ENCODE measurements around the gene C16orf74. TPM values are rescaled to one million over a fixed set of nuclear protein-coding genes. Genes with fewer than 3 reads are reported as not detected.

Gene C16orf74
- total RNA-seq, 4 donors from 2014 or later: 5.4 to 13.0 (median 7.9) TPM

- no peak overlapping the region for H3K4me3 ChIP-seq (ENCODE audit: low read depth, poor library complexity, severe bottlenecking)
- no peak for DNase-seq (ENCODE audit: low spot score in 2 of 2)
- TF ChIP-seq CTCF (IDR thresholded peaks at IDR 0.05) (no peak), POLR2A (IDR thresholded peaks at IDR 0.05) (no peak)
- 89 to 94% methylated on average over 2 of the region's 2 CpGs for WGBS, 2 donors
- intact Hi-C loops (cut with DNase I; ENCODE audit: low total_unique reads): no loop called here
Observed at GRCh38 chr16:85785927-85786326, 35.0 kb upstream of the C16orf74 start.

- no peak for TF ChIP-seq CTCF (IDR thresholded peaks at IDR 0.05)
- no peak for TF ChIP-seq POLR2A (IDR thresholded peaks at IDR 0.05)
- no peak for DNase-seq (ENCODE audit: low spot score in 2 of 2)
- 93 to 100% methylated on average over 2 of the region's 2 CpGs for WGBS, 2 donors
- H3K4me3 ChIP-seq (ENCODE audit: low read depth, poor library complexity, severe bottlenecking): no peak overlapping the region
- intact Hi-C loops (cut with DNase I; ENCODE audit: low total_unique reads): no loop called here
Observed at GRCh38 chr16:85784813-85785212, 33.9 kb upstream of the C16orf74 start.

- TF ChIP-seq POLR2A (IDR thresholded peaks at IDR 0.05) (no peak), CTCF (IDR thresholded peaks at IDR 0.05) (no peak)
- DNase-seq (ENCODE audit: low spot score in 2 of 2): no peak
- H3K4me3 ChIP-seq (ENCODE audit: low read depth, poor library complexity, severe bottlenecking): no peak overlapping the region
- intact Hi-C loops (cut with DNase I; ENCODE audit: low total_unique reads): no loop called here
- 93 to 95% methylated on average over 8 of the region's 8 CpGs for WGBS, 2 donors
Observed at GRCh38 chr16:85783441-85783840, 32.5 kb upstream of the C16orf74 start.

GRCh38 chr16:85782451-85782850 lies 31.6 kb upstream of the C16orf74 start:
- TF ChIP-seq POLR2A (IDR thresholded peaks at IDR 0.05): no peak
- intact Hi-C loops (cut with DNase I; ENCODE audit: low total_unique reads): no loop called here
- no peak for DNase-seq (ENCODE audit: low spot score in 2 of 2)
- 76 to 77% methylated on average over 6 of the region's 6 CpGs for WGBS, 2 donors
- H3K4me3 ChIP-seq (ENCODE audit: low read depth, poor library complexity, severe bottlenecking): no peak overlapping the region

DNA sequence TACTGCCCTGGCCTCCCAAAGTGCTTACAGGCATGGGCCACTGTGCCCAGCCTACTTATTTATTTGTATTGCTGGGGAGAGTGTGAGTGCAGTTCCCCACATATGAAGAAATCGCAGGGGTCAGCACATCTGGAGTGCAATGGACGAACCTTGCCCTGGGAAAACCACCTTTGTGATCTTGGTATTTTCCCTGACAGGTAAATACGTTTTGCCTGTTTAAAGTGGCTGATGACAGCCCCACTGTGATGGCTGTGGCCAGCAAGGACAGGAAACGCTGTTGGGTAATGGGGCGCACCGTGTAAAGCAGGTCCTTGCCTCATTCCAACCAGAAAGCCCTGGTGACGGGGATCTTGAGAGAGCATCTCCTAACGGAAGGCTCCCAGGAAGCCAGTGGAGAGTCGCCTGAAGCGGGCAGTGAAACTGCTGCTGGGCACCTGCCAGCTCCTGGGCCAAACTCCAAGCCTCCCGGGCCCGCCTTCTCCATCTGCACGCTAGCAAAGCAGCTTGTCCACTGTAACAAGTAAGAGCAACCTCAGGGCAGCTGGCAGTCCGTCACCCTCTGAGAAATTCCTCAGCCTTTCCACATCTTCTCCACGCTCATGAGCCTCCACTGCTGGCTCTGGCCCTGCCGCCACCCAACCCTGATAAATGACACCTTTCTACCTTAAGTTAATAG lies 30.9 kb upstream of the C16orf74 start:
- intact Hi-C loops (cut with DNase I; ENCODE audit: low total_unique reads): no loop called here
- H3K4me3 ChIP-seq (ENCODE audit: low read depth, poor library complexity, severe bottlenecking): no peak overlapping the region
- no peak for DNase-seq (ENCODE audit: low spot score in 2 of 2)
- TF ChIP-seq CTCF (IDR thresholded peaks at IDR 0.05): no peak
- TF ChIP-seq POLR2A (IDR thresholded peaks at IDR 0.05): no peak
- WGBS, 2 donors: 70 to 71% methylated on average over 16 of the region's 16 CpGs

- no peak for TF ChIP-seq POLR2A (IDR thresholded peaks at IDR 0.05)
- TF ChIP-seq CTCF (IDR thresholded peaks at IDR 0.05): no peak
- intact Hi-C loops (cut with DNase I; ENCODE audit: low total_unique reads): no loop called here
- no peak overlapping the region for H3K4me3 ChIP-seq (ENCODE audit: low read depth, poor library complexity, severe bottlenecking)
- 88 to 89% methylated on average over 10 of the region's 10 CpGs for WGBS, 2 donors
- DNase-seq (ENCODE audit: low spot score in 2 of 2): no peak
Observed at GRCh38 chr16:85781156-85781555, 30.3 kb upstream of the C16orf74 start.
